Subcutaneous adipose tissue (tissue), 4 donors: ENCODE results near the gene NUDT1. TPM values are rescaled to one million over a fixed set of nuclear protein-coding genes. Genes with fewer than 3 reads are reported as not detected.

Source experiments
- CTCF ChIP-seq: fragments of 450-650 bp; IDR thresholded peaks from one replicate; pipeline ENCODE4 v1.5.1; 2016; ENCODE audit warnings: low read depth, mild to moderate bottlenecking, control low read depth, antibody characterized with exemption, moderate library complexity
- total RNA-seq, 4 donors: library from RNA; depleted of rRNA; stranded (reverse); fragments of >200 nt; gene quantifications; one replicate each; pipeline ENCODE4 v1.1.0, GENCODE V29; 2016

NUDT1 gene
- 10 to 100 TPM; 11.3 to 25.8 (median 24.8) TPM for total RNA-seq

GRCh38 chr7:2241580-2242540 is at the start of gene NUDT1, which contains the start of gene MRM2:
Gene NUDT1, plus strand, starts transcription at chr7:2242226. Its CDS starts 2,349 bp downstream, at chr7:2244575.
Gene MRM2, minus strand, starts transcription at chr7:2242205. Its CDS starts 36 bp downstream, at chr7:2242169.
- TF ChIP-seq CTCF = no peak

GRCh38 chr7:2192831-2193534 is 49.0 kb upstream of the NUDT1 start:
- no peak for TF ChIP-seq CTCF

- no peak for TF ChIP-seq CTCF
Measured at GRCh38 chr7:2193575-2194305, 48.3 kb upstream of the NUDT1 start.

GRCh38 chr7:2195400-2196246 is 46.4 kb upstream of the NUDT1 start:
- no peak for TF ChIP-seq CTCF

GRCh38 chr7:2196381-2197378 is 45.3 kb upstream of the NUDT1 start:
- no peak for TF ChIP-seq CTCF
